Measurements from ENCODE around the gene PTPRA.
"Not testable (repeated sequence)": the region's sequence is repeated elsewhere in the genome, so short reads cannot be mapped to it uniquely, and the experiment has no call there.

The PTPRA gene, protein sequence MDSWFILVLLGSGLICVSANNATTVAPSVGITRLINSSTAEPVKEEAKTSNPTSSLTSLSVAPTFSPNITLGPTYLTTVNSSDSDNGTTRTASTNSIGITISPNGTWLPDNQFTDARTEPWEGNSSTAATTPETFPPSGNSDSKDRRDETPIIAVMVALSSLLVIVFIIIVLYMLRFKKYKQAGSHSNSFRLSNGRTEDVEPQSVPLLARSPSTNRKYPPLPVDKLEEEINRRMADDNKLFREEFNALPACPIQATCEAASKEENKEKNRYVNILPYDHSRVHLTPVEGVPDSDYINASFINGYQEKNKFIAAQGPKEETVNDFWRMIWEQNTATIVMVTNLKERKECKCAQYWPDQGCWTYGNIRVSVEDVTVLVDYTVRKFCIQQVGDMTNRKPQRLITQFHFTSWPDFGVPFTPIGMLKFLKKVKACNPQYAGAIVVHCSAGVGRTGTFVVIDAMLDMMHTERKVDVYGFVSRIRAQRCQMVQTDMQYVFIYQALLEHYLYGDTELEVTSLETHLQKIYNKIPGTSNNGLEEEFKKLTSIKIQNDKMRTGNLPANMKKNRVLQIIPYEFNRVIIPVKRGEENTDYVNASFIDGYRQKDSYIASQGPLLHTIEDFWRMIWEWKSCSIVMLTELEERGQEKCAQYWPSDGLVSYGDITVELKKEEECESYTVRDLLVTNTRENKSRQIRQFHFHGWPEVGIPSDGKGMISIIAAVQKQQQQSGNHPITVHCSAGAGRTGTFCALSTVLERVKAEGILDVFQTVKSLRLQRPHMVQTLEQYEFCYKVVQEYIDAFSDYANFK
- total RNA-seq = 107 to 129 reads per million in 2 donors

DNA sequence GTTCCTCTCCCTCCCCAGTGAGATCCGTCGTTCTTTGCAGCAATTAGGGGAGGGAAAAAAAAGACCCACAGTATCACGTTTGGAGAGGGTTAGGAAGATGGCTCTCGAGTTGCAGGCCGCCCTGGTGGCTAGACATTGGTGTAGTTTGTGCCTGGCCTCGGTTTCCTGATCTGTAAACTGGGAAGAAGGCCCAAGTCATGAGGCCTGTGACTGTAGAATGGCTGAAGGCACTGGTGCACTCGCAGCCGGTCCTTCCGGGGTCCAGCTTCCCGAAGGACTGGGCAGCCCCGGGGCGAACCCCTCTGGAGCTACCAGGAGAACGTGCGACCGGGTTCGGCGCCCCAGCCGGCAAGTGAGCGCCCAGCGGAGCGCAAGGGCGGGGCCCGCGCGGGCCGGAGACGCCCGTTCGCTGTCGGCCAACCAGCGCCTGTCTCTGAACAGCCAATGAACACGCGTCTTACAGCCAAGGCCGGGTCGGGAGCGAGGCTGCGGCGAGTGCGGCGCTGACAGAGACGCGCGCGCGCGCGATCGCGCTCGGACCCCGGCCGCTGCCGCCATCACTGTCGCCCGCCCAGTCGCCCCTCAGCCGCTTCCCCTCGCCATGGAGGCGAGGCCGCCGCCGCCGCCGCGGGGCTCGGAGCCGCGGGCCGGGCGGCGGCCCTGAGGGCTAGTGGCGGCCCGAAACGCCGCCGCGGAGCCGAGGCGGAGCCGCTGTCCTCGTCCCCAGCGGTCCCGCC is at the start of gene PTPRA:
PTPRA (plus strand) TSS at position 472 of the 737 bp plus-strand sequence. CDS start 90,797 bp downstream, outside the sequence.
- DNase-seq = peak; percentile 86

DNA sequence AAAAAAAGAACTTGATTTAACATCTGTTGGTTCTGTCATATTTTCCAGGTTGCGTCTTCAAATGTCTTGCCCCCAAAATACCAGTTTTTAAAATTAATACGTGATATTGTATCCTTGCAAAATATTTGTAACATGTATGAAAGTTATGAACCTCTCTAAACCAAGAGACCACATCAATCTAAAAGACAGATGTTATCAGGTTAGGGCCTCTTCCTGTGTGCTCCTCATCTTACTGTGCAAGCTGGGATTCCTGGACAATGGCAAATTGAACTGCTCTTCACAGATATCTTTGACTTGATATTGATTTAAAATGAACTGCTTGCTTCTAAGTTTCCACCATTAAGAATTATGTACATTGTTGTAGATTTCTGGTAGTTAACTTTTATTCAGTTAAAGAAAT is 47.5 kb upstream of the PTPRA start:
- no peak for DNase-seq

DNA sequence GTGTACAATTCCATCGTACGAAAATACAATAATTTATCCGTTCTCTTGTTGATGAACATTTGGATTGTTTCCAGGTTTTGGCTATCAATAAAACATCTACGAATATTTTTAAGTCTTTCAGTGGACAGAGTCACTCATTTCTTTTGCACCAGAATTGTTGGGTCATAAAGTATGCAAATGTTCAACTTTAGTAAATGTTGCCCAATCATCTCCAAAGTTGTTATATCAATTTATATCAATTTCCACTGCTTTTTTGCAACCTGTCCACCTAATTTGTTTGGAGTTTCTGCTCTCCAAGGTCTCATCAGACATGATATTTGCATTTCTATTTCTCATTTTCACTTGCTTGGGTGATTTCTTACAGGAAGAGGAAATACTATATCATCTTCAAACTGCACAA is 46.6 kb upstream of the PTPRA start:
- no peak for DNase-seq

DNA sequence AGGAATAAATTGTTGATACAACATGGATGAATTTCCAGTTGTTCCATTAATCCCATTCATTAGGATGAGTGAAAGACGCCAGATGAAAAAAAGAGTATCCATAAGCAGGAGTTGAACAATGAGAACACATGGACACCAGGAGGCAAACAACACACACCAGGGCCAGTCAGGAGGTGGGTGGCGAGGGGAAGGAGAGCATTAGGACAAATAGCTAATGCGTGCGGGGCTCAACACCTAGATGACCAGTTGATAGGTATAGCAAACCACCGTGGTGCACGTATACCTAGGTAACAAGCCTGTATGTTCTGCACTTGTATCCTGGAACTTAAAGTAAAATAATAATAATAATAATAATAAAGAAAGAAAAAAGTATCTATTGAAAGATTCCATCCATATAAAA is 43.9 kb upstream of the PTPRA start:
- DNase-seq = no peak

DNA sequence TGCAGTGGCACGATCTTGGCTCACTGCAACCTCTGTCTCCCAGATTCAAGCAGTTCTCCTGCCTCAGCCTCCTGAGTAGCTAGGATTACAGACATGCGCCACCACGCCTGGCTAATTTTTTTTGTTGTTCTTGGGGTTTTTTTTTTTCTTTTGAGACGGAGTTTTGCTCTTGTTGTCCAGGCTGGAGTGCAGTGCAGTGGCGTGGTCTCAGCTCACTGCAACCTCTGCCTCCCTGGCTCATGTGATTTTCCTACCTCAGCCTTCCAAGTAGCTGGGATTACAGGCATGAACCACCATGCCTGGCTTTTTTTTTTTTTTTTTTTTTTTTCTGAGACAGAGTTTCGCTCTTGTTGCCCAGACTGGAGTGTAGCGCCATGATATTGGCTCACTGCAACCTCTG is 42.1 kb upstream of the PTPRA start:
- DNase-seq = not testable (repeated sequence)

DNA sequence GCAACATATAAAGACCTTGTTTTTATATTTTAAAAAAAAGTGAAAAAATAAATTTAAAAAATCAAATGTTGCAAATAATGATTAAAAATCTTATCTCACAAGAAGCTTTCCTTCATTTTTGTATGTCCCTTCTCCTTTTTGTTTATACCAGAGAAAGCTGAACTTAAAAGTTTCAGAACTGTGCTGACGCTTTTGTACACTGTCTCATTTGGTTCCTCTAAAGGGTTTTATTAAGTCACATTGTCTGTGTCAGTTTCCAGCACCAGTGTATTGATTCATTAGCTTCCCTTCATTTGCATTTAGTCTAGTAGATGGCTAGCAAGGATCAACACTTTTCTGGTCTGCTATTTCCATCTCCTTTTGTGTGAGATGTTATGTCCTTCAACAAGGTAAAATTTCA is 39.5 kb upstream of the PTPRA start:
- DNase-seq = no peak

DNA sequence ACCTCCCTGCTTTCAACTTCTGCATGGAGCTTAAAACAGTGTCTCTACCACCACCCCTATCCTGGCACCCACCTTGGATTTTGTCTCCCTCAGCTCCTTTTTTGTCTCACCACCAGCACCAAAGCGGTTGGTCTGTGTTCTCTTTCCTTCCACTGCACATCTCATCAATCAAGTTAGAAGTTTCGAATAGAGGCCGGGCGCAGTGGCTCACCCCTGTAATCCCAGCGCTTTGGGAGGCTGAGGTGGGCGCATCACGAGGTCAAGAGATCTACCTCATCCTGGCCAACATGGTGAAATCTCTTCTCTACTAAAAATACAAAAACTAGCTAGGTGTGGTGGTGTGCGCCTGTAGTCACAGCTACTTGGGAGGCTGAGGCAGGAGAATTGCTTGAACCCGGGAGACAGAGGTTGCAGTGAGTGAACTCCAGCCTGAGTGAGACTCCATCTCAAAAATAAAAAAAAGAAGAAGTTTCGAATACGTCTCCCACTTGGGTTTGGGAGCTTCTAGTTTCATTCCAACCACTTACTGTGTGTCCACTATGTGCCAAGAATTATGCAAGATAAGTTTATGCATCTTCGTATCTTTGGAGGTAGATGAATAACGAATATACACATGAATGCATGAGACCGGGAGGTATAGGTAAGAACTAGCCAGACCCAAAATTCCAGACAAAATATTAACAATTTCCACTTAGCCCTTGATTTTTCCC is 38.7 kb upstream of the PTPRA start:
- no peak for DNase-seq

DNA sequence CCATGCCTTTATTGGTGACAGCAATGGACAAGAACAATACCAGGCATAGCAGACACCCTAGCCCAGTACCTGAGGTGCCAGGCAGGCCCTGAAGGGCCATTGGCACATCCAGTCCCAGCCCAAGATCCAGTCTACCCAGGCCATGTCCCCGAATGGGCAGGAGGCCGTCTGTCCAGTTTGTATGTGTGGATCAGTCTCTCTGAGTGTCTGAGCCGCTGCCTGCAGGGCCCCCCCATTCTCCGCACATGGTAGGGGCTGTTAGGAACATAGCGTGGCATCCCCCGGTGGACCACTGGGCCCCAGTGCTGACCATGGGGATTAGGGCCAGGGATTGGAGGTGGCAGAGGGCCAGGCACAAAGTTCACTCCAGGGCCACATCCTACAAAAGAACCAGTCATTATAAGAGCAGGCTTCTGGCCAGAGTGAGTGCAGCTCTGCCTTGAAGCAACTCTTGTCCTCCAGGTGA is 37.9 kb upstream of the PTPRA start:
- no peak for DNase-seq

DNA sequence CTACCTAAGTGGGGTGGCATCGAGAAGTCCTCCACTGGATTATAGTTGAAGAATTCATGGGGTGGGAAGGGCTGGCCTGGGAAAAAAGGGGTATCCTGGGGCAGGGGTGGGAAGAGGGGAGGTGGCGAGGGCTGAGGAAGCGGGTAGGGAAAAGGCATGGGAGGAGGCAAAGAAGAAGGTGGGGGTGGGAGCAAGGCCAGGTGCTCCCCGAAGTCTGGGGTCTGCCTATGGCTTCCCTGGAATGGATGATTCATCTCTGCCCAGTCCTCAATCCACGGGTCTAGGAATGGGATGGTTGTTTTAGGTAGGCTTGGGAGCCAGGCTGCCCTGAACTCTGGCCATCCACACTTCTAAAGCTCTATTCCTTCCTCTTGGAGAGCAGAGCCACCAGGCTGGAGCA is 37.2 kb upstream of the PTPRA start:
- no peak for DNase-seq

DNA sequence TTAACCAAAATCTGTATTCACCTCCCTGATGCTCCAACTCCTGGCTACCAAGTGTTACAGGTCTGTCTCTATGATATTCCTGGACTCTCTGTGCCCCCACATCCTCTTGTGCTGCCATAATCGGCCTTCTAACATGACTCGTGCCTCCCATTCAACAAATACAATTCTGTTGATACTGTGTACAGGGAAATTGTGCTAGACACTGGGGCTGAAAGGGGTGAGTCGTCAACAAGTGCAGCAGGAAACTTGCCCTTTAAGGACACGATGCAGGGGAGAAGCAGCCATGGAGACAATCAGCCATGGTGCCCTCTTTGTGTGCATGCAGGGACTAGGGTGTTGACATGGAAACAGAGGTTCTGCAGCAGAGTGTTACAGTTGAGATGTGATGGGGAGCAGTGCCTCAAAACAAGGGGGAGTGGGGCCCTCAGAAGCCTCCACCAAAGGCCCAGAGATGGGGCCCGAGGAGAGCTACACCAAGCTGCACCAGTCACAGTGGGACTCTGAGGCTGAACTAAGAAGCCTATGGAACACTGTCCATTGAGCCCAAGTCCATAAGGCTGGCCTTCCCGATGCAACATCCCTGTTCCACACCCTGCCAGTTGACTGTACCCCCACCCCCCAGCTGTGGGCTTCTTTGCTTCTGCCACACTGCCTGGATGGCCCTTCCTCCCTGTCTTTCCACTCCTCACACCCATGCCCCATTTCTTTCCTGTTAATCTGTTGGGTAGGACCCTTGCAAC is 35.9 kb upstream of the PTPRA start:
- DNase-seq = no peak

DNA sequence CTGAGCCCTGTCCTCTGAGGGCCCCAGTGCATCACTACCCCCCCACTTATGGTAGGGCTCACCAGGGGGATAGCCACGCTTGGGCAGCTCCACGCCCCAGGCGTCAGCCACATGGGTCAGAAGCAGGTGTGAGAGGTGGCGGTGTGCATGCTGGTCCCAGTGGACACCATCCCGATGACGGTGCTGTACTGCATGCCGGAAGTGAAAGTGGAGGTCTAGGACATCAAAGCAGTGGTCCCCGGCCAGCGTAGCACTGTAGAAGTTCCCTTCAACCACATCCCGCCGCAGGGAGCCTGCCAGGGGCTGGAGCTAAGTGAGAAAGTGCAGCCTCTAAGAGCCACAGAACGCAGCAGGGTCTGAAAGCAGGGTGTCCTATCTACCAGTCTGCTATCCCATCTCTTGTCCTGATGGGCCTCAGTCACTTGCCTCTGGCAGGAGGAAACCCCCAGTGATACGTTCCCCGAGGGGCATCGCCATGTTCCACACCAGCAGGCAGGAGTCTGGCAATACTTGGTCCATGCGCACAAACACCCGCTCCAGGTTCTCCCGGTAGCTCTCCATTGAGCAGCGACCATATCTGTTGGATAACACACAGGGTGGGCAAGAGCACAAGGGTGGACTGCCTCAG is 35.0 kb upstream of the PTPRA start:
- no peak for DNase-seq

DNA sequence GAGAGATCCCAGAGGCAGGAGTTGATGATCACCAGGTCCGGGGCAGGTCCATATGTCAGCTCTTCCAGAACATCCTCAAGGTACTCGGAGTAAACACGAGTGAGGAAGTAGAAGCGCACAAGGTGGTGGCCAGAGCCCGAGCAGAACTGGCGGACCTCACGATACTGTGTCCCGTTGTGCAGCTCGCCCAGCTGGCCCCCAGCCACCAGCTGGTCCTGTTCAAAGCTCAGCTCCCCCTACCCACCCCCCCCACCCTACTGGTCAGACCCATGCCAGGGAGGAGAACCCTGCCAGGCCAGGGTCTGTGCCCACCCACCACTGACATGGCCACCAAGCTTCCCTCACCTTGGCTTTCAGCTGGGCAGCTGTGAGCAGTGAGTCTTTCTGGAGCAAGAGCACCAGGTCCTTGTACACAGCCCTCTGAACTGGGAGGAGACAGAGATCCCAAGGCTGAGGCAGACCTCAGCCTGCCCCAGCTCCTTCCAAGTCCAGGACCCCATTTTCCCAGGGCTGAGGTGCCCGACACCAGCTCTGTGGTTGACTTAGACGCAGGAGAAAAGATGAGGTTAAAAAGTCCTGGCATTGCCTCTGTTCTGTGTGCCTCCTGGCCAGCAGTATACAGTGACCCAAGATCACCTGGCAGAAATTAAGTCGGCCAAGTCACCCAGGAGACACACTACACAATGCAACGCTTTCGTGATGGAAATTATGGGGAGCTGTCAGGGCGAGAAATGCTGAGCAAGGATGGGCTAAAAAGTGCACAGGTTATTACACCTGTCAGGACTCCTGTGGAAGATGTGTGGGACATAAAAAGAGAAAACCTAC is 34.2 kb upstream of the PTPRA start:
- no peak for DNase-seq

DNA sequence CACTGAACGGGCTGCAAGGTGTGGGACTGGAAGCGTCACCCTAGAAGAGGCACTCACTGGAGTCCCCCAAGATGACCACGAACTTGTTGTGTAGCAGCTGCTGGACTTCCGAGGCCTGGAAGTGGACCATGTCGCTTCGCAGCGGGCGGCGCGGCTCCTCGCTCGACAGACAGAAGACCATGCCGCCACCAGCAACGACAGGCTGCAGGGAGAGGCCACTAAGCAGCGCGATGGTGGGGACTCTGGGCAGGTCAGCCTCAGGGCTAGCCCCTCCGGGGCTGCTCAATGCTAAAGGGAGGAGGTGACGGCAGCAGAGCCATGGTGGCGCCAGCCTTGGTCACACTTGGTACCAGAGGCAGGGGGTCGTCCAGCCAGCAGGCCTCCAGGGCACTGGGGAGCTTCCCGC is 33.5 kb upstream of the PTPRA start:
- no peak for DNase-seq

DNA sequence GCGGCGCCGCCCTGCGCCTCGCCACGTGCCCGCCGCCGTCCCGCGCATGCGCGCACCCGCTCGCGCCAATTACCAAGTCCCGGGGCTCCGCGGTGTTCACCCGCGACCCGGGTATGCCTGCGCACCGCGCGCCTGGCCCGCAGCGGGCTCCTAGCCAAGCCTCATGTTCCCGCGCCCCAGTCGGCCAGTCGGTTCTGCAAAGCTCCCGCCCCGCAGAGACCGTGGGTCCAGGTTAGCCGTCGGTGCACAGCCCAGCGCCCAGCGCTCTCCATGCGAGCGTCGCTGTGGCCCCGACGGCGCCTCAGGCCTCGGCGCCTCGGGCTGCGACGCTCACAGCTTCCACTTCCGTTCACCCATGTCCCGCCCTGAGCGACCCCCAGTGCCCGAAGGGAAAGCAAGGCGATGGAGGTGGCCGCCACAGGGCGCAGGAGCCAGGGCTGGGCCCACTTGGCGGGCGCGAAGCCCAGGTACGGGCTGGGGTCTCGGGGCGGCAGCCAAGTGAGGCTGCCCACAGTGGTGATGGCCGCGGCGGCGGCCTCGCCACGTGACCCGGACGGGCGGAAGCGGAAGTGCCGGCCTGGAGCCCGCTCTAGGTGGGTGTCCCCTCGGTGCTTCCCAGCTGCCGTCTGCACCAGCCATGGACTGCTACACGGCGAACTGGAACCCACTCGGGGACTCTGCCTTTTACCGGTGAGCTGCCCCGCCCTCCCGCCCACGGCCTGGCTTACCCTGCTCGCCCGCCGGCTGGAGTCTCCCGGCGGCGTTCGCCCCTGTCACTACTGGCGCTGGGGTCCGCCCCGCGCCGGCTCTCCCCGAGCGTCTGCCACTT is 32.9 kb upstream of the PTPRA start, which contains the start of the genes PCED1A and VPS16:
PCED1A (minus strand) TSS at position 518 of the 829 bp plus-strand sequence. CDS start 743 bp downstream, outside the sequence.
VPS16 (plus strand) TSS at position 608 of the 829 bp plus-strand sequence; CDS start at position 638, 30 bp downstream.
- peak; percentile 84 for DNase-seq

DNA sequence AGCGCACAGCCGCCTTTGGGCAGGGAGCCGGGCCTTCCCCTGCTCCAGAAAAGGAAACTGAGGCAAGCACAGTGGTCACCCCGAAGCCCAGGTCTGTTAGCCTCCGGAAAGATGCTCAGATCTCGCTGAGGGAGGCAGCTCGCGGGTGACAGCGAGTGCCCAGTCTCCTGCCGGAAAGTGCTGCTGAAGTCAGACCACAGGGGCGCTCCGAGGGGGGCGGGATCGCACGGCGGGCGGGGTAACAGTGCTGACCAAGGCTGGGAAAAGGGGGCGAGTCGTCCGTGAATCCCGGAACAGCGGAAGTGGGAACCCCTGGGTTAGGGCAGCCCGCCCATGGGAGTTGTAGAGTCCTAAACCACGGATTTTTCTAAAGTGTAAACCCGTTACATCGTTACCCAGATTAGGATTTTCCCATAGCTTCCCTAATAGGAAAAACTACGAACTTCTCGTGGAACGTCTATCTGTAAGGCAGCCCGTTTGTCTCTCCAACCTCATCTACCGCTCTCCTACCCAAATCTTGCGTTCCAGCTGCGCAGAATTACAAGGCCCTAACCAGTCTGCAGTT is 32.2 kb upstream of the PTPRA start:
- DNase-seq = peak; percentile 34

DNA sequence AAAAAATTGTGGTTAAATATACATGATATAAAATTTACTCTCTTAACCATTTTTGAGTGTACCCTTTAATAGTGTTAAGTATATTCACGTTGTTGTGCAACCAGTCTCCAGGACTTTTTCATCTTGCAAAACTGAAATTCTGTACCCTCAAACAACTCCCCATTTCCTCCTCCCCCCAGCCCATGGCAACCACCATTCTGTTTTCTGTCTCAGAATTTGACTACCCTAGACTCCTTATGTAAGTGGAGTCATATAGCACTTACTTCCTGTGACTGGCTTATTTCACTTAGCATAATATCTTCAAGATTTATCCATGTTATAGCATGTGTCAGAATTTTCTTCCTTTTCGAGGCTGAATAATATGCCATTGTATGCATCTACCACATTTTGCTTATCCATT is 27.7 kb upstream of the PTPRA start:
- DNase-seq = no peak

DNA sequence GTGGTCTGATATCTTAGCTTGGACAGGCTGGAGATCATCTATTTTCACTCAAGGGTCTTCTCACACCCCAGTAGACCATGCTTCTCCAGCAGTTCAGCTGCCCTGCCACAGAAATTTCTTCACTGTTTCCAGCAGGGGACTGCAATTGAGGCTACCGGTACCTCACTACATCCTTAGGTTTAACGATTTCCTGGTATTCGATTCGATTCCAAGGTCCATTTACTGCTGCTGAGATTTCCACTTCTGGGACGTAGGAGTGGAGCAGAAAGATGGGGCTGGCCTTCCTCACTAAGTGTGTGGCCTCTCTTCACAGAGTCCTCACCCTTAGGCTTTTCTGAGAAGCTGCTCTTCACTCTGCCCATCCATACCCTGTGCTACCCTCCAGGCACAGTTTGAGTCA is 26.6 kb upstream of the PTPRA start:
- DNase-seq = no peak

DNA sequence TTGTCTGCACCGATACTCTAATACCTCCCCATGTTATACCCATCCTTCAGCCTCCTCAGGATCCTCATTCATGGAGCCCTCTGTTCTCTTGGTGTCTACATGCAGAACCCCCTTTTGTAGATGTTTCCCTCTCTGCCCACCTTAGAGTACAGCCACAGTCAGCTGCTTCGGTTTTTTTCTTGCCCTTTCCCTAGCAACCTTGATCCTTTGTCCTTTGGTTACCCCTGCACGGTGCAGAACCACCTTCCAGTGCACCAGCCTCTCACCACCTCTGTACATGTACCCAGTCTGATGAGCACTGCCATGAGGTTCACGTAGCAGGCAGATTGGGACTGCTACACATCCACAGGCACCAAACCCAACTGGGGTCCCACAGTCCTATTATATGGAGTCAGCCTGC is 25.5 kb upstream of the PTPRA start:
- DNase-seq = no peak

DNA sequence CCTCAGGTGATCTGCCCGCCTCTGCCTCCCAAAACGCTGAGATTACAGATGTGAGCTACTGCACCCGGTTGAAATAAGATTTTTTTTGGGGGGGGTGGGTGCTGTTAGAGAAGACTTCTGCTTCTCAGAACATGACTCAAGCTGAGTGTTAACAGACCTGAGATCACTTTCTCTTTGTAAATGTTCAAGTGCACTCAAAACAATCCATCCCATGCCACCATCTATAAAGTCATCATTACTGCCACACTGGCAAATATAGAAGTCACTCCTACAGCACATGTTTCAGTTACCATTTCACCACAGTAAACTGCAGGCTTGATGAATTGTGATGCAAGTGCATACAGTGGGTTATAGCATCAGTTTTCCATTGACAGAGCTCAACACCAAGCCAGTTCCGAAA is 23.8 kb upstream of the PTPRA start:
- DNase-seq = no peak

Data from T-helper 9 cell (primary cell).